ENCODE results near the gene PSORS1C2.

GRCh38 chr6:31172973-31173384, 34.1 kb upstream of the PSORS1C2 start:
- TF ChIP-seq POLR2AphosphoS5 (IDR thresholded peaks at IDR 0.05; ENCODE audit: low read depth, low read length) (no peak), GABPA (IDR thresholded peaks at IDR 0.05; ENCODE audit: low read depth) (no peak), CTCF (IDR thresholded peaks at IDR 0.05) (no peak)
- TF ChIP-seq, protein P1, sequence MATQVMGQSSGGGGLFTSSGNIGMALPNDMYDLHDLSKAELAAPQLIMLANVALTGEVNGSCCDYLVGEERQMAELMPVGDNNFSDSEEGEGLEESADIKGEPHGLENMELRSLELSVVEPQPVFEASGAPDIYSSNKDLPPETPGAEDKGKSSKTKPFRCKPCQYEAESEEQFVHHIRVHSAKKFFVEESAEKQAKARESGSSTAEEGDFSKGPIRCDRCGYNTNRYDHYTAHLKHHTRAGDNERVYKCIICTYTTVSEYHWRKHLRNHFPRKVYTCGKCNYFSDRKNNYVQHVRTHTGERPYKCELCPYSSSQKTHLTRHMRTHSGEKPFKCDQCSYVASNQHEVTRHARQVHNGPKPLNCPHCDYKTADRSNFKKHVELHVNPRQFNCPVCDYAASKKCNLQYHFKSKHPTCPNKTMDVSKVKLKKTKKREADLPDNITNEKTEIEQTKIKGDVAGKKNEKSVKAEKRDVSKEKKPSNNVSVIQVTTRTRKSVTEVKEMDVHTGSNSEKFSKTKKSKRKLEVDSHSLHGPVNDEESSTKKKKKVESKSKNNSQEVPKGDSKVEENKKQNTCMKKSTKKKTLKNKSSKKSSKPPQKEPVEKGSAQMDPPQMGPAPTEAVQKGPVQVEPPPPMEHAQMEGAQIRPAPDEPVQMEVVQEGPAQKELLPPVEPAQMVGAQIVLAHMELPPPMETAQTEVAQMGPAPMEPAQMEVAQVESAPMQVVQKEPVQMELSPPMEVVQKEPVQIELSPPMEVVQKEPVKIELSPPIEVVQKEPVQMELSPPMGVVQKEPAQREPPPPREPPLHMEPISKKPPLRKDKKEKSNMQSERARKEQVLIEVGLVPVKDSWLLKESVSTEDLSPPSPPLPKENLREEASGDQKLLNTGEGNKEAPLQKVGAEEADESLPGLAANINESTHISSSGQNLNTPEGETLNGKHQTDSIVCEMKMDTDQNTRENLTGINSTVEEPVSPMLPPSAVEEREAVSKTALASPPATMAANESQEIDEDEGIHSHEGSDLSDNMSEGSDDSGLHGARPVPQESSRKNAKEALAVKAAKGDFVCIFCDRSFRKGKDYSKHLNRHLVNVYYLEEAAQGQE (IDR thresholded peaks at IDR 0.05; ENCODE audit: low read depth, low read length): no peak
